Tibial nerve (tissue), 4 donors: ENCODE measurements around the gene JAZF1.

Experiments
- CTCF ChIP-seq, 5 experiments: fragments of 200-600 bp in 3 of 5; fragments of 450-650 bp in 2 of 5; sonication (generic) in 3 of 5; IDR thresholded peaks; one replicate each; pipeline ENCODE4 v1.5.1; 2016 to 2019; ENCODE audit warnings: antibody characterized with exemption in 5 of 5, mild to moderate bottlenecking in 3 of 5, moderate library complexity in 2 of 5
- EP300 ChIP-seq, 2 donors: sonication (generic); formaldehyde crosslinking; IDR thresholded peaks; one replicate each; pipeline ENCODE4 v1.6.1; 2017; ENCODE audit warnings: antibody characterized with exemption in 2 of 2, mild to moderate bottlenecking in 1 of 2
- POLR2A ChIP-seq, 2 donors: fragments of 450-650 bp; IDR thresholded peaks; one replicate each; pipeline ENCODE4 v1.6.1; 2017; ENCODE audit warnings: antibody characterized with exemption in 2 of 2, mild to moderate bottlenecking in 2 of 2, moderate library complexity in 2 of 2

GRCh38 chr7:28157831-28158416 lies 22.7 kb downstream of the JAZF1 start:
- no peak for TF ChIP-seq CTCF (IDR thresholded peaks at IDR 0.05)
- TF ChIP-seq POLR2A (IDR thresholded peaks at IDR 0.05): no peak
- TF ChIP-seq EP300 (IDR thresholded peaks at IDR 0.05): no peak
